ENCODE results near the gene DCAF4. TPM values are rescaled to one million over a fixed set of nuclear protein-coding genes. Genes with fewer than 3 reads are reported as not detected.

Gene DCAF4
- total RNA-seq, 1 experiment from 2014 or later = 19.6 TPM

DNA sequence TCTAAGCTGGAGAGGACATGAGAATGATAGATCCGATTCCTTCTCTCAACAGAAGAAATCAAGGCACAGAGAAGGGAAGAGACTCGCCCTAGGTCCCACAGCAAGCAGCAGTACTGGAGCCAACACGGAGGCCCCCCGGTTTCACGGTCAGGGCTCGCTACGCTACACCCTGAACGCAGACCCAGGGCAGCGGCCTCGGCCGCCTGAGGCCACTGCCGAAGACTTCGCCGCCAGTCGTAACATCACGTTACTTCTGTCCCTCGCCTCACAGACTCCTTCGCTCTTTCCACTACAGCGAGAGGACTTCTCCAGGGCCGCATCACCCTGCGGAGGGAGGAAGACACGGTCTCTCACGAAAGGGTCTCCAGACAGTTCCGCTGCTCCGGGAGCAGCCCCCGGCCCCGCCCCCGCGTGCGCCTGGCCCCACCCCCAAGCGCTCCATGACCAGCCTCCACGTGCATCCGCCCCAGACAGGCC lies 411 bp upstream of the DCAF4 start:
- ChIA-PET POLR2A (interaction anchor here (0.5 to 1.4 kb wide), 3 partner anchors 14 to 133 kb away, joined by 3 read pairs; partner anchors contain the start of gene RBM25), CTCF (interaction anchor here (0.7 to 1.5 kb wide), 3 partner anchors 22 to 412 kb away, joined by 3 to 8 read pairs (median 3); no protein-coding TSS in a partner anchor)
- peak; percentile 19 for ATAC-seq
- DNase-seq (ENCODE audit: low spot score) = no peak
- H3K36me3 Mint-ChIP-seq = no peaks in the 10 kb centered on the region
- TF ChIP-seq ZBTB43 (CRISPR knock-in tag; IDR thresholded peaks at IDR 0.05) (no peak), JUN (CRISPR knock-in tag; IDR thresholded peaks at IDR 0.05) (no peak), NFYB (CRISPR knock-in tag; conservative IDR thresholded peaks at IDR 0.05; ENCODE audit: low read depth) (no peak), PRDM15 (CRISPR knock-in tag; IDR thresholded peaks at IDR 0.05) (no peak), CREM (CRISPR knock-in tag; IDR thresholded peaks at IDR 0.05) (no peak), TCF7 (CRISPR knock-in tag; IDR thresholded peaks at IDR 0.05; ENCODE audit: low read depth) (no peak), FOXJ3 (CRISPR knock-in tag; IDR thresholded peaks at IDR 0.05; ENCODE audit: borderline replicate concordance) (no peak), IRF1 (CRISPR knock-in tag; IDR thresholded peaks at IDR 0.05) (no peak), SP1 (CRISPR knock-in tag; conservative IDR thresholded peaks at IDR 0.05) (no peak), ZNF423 (CRISPR knock-in tag; IDR thresholded peaks at IDR 0.05) (no peak), CREB1 (CRISPR knock-in tag; IDR thresholded peaks at IDR 0.05) (no peak), E2F1 (CRISPR knock-in tag; IDR thresholded peaks at IDR 0.05) (no peak), TP53 (CRISPR knock-in tag; IDR thresholded peaks at IDR 0.05) (no peak), RELA (CRISPR knock-in tag; IDR thresholded peaks at IDR 0.05; ENCODE audit: borderline replicate concordance) (no peak), ZNF232 (CRISPR knock-in tag; IDR thresholded peaks at IDR 0.05) (no peak), CTCF (IDR thresholded peaks at IDR 0.05) (no peak)
- TF ChIP-seq, protein P1, sequence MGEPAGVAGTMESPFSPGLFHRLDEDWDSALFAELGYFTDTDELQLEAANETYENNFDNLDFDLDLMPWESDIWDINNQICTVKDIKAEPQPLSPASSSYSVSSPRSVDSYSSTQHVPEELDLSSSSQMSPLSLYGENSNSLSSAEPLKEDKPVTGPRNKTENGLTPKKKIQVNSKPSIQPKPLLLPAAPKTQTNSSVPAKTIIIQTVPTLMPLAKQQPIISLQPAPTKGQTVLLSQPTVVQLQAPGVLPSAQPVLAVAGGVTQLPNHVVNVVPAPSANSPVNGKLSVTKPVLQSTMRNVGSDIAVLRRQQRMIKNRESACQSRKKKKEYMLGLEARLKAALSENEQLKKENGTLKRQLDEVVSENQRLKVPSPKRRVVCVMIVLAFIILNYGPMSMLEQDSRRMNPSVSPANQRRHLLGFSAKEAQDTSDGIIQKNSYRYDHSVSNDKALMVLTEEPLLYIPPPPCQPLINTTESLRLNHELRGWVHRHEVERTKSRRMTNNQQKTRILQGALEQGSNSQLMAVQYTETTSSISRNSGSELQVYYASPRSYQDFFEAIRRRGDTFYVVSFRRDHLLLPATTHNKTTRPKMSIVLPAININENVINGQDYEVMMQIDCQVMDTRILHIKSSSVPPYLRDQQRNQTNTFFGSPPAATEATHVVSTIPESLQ (CRISPR knock-in tag; IDR thresholded peaks at IDR 0.05) = no peak
- TF ChIP-seq, protein P2, sequence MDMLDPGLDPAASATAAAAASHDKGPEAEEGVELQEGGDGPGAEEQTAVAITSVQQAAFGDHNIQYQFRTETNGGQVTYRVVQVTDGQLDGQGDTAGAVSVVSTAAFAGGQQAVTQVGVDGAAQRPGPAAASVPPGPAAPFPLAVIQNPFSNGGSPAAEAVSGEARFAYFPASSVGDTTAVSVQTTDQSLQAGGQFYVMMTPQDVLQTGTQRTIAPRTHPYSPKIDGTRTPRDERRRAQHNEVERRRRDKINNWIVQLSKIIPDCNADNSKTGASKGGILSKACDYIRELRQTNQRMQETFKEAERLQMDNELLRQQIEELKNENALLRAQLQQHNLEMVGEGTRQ (CRISPR knock-in tag; IDR thresholded peaks at IDR 0.05) = no peak
- TF ChIP-seq, protein P3, sequence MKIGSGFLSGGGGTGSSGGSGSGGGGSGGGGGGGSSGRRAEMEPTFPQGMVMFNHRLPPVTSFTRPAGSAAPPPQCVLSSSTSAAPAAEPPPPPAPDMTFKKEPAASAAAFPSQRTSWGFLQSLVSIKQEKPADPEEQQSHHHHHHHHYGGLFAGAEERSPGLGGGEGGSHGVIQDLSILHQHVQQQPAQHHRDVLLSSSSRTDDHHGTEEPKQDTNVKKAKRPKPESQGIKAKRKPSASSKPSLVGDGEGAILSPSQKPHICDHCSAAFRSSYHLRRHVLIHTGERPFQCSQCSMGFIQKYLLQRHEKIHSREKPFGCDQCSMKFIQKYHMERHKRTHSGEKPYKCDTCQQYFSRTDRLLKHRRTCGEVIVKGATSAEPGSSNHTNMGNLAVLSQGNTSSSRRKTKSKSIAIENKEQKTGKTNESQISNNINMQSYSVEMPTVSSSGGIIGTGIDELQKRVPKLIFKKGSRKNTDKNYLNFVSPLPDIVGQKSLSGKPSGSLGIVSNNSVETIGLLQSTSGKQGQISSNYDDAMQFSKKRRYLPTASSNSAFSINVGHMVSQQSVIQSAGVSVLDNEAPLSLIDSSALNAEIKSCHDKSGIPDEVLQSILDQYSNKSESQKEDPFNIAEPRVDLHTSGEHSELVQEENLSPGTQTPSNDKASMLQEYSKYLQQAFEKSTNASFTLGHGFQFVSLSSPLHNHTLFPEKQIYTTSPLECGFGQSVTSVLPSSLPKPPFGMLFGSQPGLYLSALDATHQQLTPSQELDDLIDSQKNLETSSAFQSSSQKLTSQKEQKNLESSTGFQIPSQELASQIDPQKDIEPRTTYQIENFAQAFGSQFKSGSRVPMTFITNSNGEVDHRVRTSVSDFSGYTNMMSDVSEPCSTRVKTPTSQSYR (CRISPR knock-in tag; IDR thresholded peaks at IDR 0.05) = no peak
- TF ChIP-seq, protein P4, sequence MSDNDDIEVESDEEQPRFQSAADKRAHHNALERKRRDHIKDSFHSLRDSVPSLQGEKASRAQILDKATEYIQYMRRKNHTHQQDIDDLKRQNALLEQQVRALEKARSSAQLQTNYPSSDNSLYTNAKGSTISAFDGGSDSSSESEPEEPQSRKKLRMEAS (CRISPR knock-in tag; IDR thresholded peaks at IDR 0.05) = no peak
- peak overlapping the region; percentile 87 for H3K4me3 Mint-ChIP-seq
- H3K4me1 Mint-ChIP-seq = peaks cover 15% of the 10 kb centered on the region
- H3K27me3 Mint-ChIP-seq (ENCODE audit: low read depth) = peaks cover 20% of the 10 kb centered on the region
- H3K27ac Mint-ChIP-seq = no peak overlapping the region
- no peaks in the 10 kb centered on the region for H3K9me3 Mint-ChIP-seq

Data from WTC11 (cell line).